ENCODE measurements around the gene FAM107B.
"Not testable (repeated sequence)": the region's sequence is repeated elsewhere in the genome, so short reads cannot be mapped to it uniquely, and the experiment has no call there.

Gene FAM107B

DNA sequence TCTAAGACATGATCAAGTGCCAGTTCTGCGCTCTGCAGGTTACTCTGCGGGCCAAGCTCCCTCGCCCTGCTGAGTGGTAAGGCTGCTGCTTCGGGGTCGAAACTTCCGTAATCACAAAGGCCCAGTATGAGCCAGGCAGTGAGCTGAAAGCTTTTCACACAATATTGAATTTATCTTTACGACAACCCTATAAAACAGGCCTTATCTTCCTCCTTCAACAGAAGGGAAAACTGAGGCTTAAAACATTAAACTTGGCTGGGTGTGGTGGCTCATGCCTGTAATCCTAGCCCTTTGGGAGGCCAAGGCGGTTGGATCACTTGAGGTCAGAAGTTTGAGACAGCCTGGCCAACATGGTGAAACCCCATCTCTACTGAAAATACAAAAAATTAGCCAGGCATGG, 83.3 kb downstream of the FAM107B start:
- no peak overlapping the region for H3K4me3 ChIP-seq (ENCODE audit: low read depth, low read length)
- no peaks in the 10 kb centered on the region for H3K27me3 ChIP-seq (ENCODE audit: control insufficient read depth, insufficient read depth, low read length)
- no peak overlapping the region for H3K27ac ChIP-seq (ENCODE audit: low read depth, low read length)
- no peak overlapping the region for H3K9ac ChIP-seq (ENCODE audit: low read depth, low read length)
- no peaks in the 10 kb centered on the region for H3K36me3 ChIP-seq (ENCODE audit: control insufficient read depth, insufficient read depth, low read length)
- no peaks in the 10 kb centered on the region for H3K4me1 ChIP-seq (ENCODE audit: control insufficient read depth, insufficient read depth, low read length)
- H3K9me3 ChIP-seq (ENCODE audit: control insufficient read depth, insufficient read depth, low read length) = no peaks in the 10 kb centered on the region

DNA sequence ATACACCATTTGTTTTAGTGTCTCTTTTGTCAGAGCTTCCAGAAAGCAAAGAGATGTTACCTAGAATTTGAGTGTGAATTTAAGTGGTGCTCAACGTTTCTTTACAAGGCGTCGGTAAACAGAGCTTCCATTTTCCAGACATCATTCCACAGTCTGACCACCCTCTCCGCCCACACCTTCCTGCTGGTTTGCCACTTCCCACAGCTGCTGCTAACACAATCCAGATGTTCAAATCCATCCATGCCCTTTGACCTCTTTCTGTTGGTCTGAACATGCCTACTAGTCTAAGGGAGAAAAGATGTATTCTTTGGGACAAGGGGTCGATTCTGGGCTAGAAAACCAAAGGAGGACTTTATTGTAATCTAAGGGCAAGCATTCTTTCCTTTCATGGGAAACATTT, 86.1 kb downstream of the FAM107B start:
- no peak overlapping the region for H3K27ac ChIP-seq (ENCODE audit: low read depth, low read length)
- no peak overlapping the region for H3K4me3 ChIP-seq (ENCODE audit: low read depth, low read length)

DNA sequence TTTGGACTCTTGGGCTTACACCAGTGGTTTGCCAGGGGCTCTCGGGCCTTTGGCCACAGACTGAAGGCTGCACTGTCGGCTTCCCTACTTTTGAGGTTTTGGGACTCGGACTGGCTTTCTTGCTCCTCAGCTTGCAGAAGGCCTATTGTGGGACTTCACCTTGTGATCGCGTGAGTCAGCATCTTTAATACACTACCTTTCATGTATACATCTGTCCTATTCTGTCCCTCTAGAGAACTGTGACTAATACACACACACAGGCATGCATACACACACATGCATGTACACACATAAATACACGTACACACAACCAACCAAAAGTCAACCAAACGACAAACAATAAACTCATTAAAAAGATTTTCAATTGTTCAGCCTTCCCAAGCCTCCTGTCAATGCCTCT, 86.5 kb downstream of the FAM107B start:
- H3K27me3 ChIP-seq (ENCODE audit: control insufficient read depth, insufficient read depth, low read length); H3K4me3 ChIP-seq (ENCODE audit: low read depth, low read length); H3K36me3 ChIP-seq (ENCODE audit: control insufficient read depth, insufficient read depth, low read length); H3K9ac ChIP-seq (ENCODE audit: low read depth, low read length); H3K9me3 ChIP-seq (ENCODE audit: control insufficient read depth, insufficient read depth, low read length); H3K4me1 ChIP-seq (ENCODE audit: control insufficient read depth, insufficient read depth, low read length); H3K27ac ChIP-seq (ENCODE audit: low read depth, low read length): not testable (repeated sequence)

More for the DNA sequence above, 86.1 kb downstream of the FAM107B start:
- no peaks in the 10 kb centered on the region for H3K4me1 ChIP-seq (ENCODE audit: control insufficient read depth, insufficient read depth, low read length)
- H3K9ac ChIP-seq (ENCODE audit: low read depth, low read length) = no peak overlapping the region
- H3K27me3 ChIP-seq (ENCODE audit: control insufficient read depth, insufficient read depth, low read length) = no peaks in the 10 kb centered on the region
- H3K36me3 ChIP-seq (ENCODE audit: control insufficient read depth, insufficient read depth, low read length) = no peaks in the 10 kb centered on the region
- no peaks in the 10 kb centered on the region for H3K9me3 ChIP-seq (ENCODE audit: control insufficient read depth, insufficient read depth, low read length)

DNA sequence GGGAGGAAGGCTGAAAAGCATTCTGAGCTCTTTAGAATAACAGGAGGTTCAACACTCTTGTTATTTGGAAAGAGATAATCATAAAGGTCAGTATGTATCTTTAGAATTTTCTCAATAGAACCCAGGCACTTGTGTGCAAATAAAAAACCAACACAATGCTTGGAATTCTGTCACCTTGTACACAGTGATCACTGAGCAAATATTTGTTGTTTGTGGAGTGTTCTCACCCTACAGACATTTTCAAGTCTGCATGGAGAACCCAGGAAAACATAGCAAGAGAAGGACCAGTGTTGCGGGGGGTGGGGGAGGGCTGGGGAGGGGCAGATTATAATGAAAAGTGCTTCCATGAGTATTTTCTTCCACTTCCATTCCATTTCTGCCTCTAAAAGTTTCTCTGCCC, 87.4 kb downstream of the FAM107B start:
- Histone ChIP-seq H3K27me3 (ENCODE audit: control insufficient read depth, insufficient read depth, low read length) (no peaks in the 10 kb centered on the region), H3K4me1 (ENCODE audit: control insufficient read depth, insufficient read depth, low read length) (no peaks in the 10 kb centered on the region), H3K27ac (ENCODE audit: low read depth, low read length) (peak overlapping the region; percentile 1)

DNA sequence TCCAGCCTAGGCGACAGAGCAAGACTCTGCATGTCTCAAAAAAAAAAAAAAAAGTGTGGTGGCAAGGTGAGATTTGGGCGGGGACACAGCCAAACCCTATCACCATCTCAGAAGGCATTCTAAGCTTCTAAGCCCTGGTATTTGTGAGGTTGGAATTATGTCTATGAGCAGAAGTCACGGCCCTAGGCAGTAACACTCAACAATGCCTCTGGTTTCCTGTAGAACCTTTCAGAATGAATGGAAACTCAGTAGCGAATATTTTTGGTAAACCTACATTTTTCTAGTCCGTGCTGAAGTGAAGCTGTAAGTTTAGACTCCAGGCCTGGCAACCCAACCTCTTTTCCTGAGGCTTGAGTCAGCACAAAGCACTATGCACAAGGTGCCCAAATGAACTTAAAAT, 88.3 kb downstream of the FAM107B start:
- Histone ChIP-seq H3K4me1 (ENCODE audit: control insufficient read depth, insufficient read depth, low read length) (no peaks in the 10 kb centered on the region), H3K9ac (ENCODE audit: low read depth, low read length) (no peak overlapping the region), H3K4me3 (ENCODE audit: low read depth, low read length) (no peak overlapping the region), H3K27me3 (ENCODE audit: control insufficient read depth, insufficient read depth, low read length) (no peaks in the 10 kb centered on the region), H3K36me3 (ENCODE audit: control insufficient read depth, insufficient read depth, low read length) (no peaks in the 10 kb centered on the region), H3K27ac (ENCODE audit: low read depth, low read length) (no peak overlapping the region), H3K9me3 (ENCODE audit: control insufficient read depth, insufficient read depth, low read length) (no peaks in the 10 kb centered on the region)

More for the DNA sequence above, 87.4 kb downstream of the FAM107B start:
- Histone ChIP-seq H3K9me3 (ENCODE audit: control insufficient read depth, insufficient read depth, low read length) (no peaks in the 10 kb centered on the region), H3K9ac (ENCODE audit: low read depth, low read length) (no peak overlapping the region), H3K4me3 (ENCODE audit: low read depth, low read length) (no peak overlapping the region), H3K36me3 (ENCODE audit: control insufficient read depth, insufficient read depth, low read length) (no peaks in the 10 kb centered on the region)

DNA sequence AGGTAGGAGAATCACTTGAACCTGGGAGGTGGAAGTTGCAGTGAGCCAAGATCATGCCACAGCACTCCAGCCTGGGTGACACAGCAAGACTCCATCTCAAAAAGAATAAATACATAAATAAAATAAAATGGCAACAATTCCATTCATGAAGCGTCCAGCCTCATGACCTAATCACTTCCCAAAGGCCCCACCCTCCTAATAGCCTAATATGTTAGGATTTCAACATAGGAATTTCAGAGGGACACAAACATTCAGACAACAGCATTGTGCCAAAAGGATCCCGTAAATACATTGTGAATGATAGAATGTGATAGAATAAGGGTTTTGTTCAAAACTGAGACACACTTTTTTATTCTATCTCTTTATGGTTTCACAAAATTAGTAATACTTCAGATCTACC, 90.3 kb downstream of the FAM107B start:
- H3K9me3 ChIP-seq (ENCODE audit: control insufficient read depth, insufficient read depth, low read length) = no peaks in the 10 kb centered on the region
- H3K9ac ChIP-seq (ENCODE audit: low read depth, low read length) = no peak overlapping the region
- no peaks in the 10 kb centered on the region for H3K36me3 ChIP-seq (ENCODE audit: control insufficient read depth, insufficient read depth, low read length)
- H3K4me1 ChIP-seq (ENCODE audit: control insufficient read depth, insufficient read depth, low read length) = no peaks in the 10 kb centered on the region
- no peak overlapping the region for H3K27ac ChIP-seq (ENCODE audit: low read depth, low read length)
- H3K27me3 ChIP-seq (ENCODE audit: control insufficient read depth, insufficient read depth, low read length) = no peaks in the 10 kb centered on the region
- H3K4me3 ChIP-seq (ENCODE audit: low read depth, low read length) = no peak overlapping the region

DNA sequence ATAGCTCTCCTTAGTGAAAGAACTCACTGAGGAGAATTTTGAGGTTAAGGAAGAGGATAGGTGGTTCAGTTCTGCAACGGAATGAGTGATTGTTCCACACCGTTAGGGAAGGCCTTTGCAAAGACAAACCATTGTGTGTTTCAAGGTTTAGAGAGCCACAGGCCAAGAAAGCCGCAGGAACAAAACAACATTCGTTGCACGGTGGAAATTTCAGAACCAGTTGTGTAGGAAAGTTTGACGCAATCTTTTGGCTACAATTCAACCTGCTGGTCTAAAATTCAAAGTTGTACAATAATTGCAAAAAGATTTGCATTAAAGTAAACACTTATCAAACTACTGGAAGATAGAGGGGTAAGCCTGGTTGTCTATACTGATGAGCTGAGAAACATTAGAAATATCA, 91.4 kb downstream of the FAM107B start:
- no peaks in the 10 kb centered on the region for H3K36me3 ChIP-seq (ENCODE audit: control insufficient read depth, insufficient read depth, low read length)
- no peaks in the 10 kb centered on the region for H3K4me1 ChIP-seq (ENCODE audit: control insufficient read depth, insufficient read depth, low read length)
- H3K27ac ChIP-seq (ENCODE audit: low read depth, low read length) = no peak overlapping the region
- H3K27me3 ChIP-seq (ENCODE audit: control insufficient read depth, insufficient read depth, low read length) = no peaks in the 10 kb centered on the region
- H3K9ac ChIP-seq (ENCODE audit: low read depth, low read length) = no peak overlapping the region
- H3K4me3 ChIP-seq (ENCODE audit: low read depth, low read length) = no peak overlapping the region
- H3K9me3 ChIP-seq (ENCODE audit: control insufficient read depth, insufficient read depth, low read length) = no peaks in the 10 kb centered on the region

DNA sequence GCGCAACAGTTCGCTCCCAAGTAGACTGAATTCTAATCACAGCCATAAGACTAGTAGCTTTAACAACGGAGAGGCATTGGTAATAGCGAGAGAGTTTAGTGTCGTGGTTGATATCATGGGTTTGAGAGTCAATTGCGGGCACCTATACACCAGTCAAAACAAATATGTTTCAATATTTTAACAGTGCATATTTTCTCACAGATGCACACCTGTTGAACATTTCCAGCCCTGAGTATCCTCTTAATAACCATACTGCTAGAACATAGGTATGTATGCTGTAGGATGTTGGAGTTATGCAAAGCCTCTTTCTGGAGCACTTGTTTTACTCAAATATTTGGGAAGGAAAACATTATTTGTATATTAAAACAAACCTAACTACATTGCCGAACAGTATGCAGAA, 92.9 kb downstream of the FAM107B start:
- H3K36me3 ChIP-seq (ENCODE audit: control insufficient read depth, insufficient read depth, low read length) = no peaks in the 10 kb centered on the region
- no peak overlapping the region for H3K4me3 ChIP-seq (ENCODE audit: low read depth, low read length)
- no peaks in the 10 kb centered on the region for H3K9me3 ChIP-seq (ENCODE audit: control insufficient read depth, insufficient read depth, low read length)
- H3K27ac ChIP-seq (ENCODE audit: low read depth, low read length) = no peak overlapping the region
- H3K27me3 ChIP-seq (ENCODE audit: control insufficient read depth, insufficient read depth, low read length) = no peaks in the 10 kb centered on the region
- H3K4me1 ChIP-seq (ENCODE audit: control insufficient read depth, insufficient read depth, low read length) = no peaks in the 10 kb centered on the region
- H3K9ac ChIP-seq (ENCODE audit: low read depth, low read length) = no peak overlapping the region

DNA sequence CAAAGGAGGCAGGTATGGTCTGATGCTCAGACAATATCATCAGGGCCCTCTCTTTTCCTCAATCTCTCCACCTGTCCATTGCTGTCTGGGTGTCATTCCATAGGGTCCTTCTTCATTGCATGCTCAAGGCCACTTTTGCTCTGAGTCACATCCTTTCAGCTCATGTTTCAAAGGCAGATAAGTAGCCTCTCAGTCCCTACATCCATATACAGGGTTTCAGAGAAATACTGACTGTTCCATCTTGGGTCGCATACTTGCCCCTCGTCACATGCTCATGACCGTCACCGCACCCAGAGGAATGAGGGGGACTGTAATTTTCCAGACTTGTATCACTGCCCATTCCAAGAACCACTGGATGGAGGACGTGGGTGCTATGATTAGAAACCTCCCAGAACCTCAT, 93.4 kb downstream of the FAM107B start:
- no peaks in the 10 kb centered on the region for H3K36me3 ChIP-seq (ENCODE audit: control insufficient read depth, insufficient read depth, low read length)
- no peak overlapping the region for H3K4me3 ChIP-seq (ENCODE audit: low read depth, low read length)
- H3K9me3 ChIP-seq (ENCODE audit: control insufficient read depth, insufficient read depth, low read length) = no peaks in the 10 kb centered on the region
- H3K9ac ChIP-seq (ENCODE audit: low read depth, low read length) = no peak overlapping the region
- no peaks in the 10 kb centered on the region for H3K27me3 ChIP-seq (ENCODE audit: control insufficient read depth, insufficient read depth, low read length)
- no peaks in the 10 kb centered on the region for H3K4me1 ChIP-seq (ENCODE audit: control insufficient read depth, insufficient read depth, low read length)
- no peak overlapping the region for H3K27ac ChIP-seq (ENCODE audit: low read depth, low read length)

DNA sequence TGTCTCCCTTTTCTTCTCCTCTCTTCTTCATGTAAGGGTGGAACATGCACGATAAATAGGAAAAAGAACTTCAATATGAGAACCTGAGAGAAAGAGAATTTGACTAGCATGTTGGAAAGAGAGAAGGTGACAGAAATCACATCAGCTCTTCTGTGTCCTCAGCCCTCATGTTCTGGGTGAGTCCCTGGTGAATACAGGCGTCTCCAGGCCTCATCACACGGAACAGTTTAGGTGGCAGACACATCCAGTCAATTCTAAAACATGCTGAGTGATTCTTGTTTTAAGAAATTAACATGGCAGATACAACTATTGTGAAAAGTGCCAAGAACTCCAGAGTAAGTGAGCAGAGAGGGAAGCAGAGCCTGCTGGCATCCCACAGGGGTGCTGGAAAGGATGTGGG, 96.1 kb downstream of the FAM107B start:
- Histone ChIP-seq H3K27me3 (ENCODE audit: control insufficient read depth, insufficient read depth, low read length) (peaks cover 5% of the 10 kb centered on the region; the same call in 1 of the 2 replicates), H3K9ac (ENCODE audit: low read depth, low read length) (no peak overlapping the region), H3K4me3 (ENCODE audit: low read depth, low read length) (no peak overlapping the region), H3K9me3 (ENCODE audit: control insufficient read depth, insufficient read depth, low read length) (no peaks in the 10 kb centered on the region), H3K4me1 (ENCODE audit: control insufficient read depth, insufficient read depth, low read length) (peaks cover 18% of the 10 kb centered on the region), H3K36me3 (ENCODE audit: control insufficient read depth, insufficient read depth, low read length) (no peaks in the 10 kb centered on the region), H3K27ac (ENCODE audit: low read depth, low read length) (no peak overlapping the region)

DNA sequence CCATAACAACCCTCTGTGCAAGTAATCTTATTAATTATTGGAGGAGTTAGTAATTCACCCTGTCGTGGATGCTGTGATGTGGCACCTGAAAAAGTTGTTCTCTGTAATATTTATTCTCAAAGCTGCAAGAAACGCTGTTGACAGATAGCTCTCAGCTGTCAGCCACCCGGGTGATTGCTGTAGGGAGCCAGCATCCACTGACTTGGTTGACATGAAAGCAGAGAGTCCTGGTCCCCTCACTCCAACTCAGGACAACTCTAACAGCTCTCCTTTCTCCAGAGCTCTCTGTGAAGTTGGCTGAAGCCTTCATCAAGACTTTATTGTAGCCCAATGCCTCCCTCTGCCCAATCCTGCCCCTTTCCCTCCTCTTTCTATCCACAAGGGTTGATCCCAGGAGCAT, 98.0 kb downstream of the FAM107B start:
- Histone ChIP-seq H3K4me1 (ENCODE audit: control insufficient read depth, insufficient read depth, low read length) (peaks cover 24% of the 10 kb centered on the region), H3K27ac (ENCODE audit: low read depth, low read length) (no peak overlapping the region), H3K9ac (ENCODE audit: low read depth, low read length) (no peak overlapping the region), H3K9me3 (ENCODE audit: control insufficient read depth, insufficient read depth, low read length) (no peaks in the 10 kb centered on the region), H3K36me3 (ENCODE audit: control insufficient read depth, insufficient read depth, low read length) (no peaks in the 10 kb centered on the region), H3K4me3 (ENCODE audit: low read depth, low read length) (no peak overlapping the region), H3K27me3 (ENCODE audit: control insufficient read depth, insufficient read depth, low read length) (peaks cover 10% of the 10 kb centered on the region; the same call in 1 of the 2 replicates)
